ENCODE measurements around the gene CEP104. TPM values are rescaled to one million over a fixed set of nuclear protein-coding genes. Genes with fewer than 3 reads are reported as not detected.

Gene CEP104
- total and polyA plus RNA-seq, 9 of the 15 experiments (the other 6 are each of a cell fraction or from before 2014, with no cell fraction given), result 11.2 to 63.4 (median 42.6) TPM

- H3K9ac ChIP-seq (ENCODE audit: insufficient read depth in 1 of 2, low read depth in 2 of 2, low read length in 2 of 2), result no peak overlapping the region
- H4K20me1 ChIP-seq (replicated peaks; ENCODE audit: control insufficient read depth, insufficient read depth, low read length), result no peaks in the 10 kb centered on the region
- H3K4me1 ChIP-seq (replicated peaks in 1 of 2; ENCODE audit: control insufficient read depth in 2 of 2, insufficient read depth in 2 of 2, low read length in 2 of 2), result peaks cover 0 to 18% of the 10 kb centered on the region in 2 experiments; a peak in 3 of 5 replicates
- no peak overlapping the region for H2AFZ ChIP-seq (ENCODE audit: low read depth, low read length)
- CTCF ChIA-PET (ENCODE audit: low intra/inter-chr PET ratio), result no interaction called here
- intact Hi-C loops (cut with micrococcal nuclease), result no loop called here
- POLR2A ChIA-PET, result no interaction called here
- peaks cover 4% of the 10 kb centered on the region for H3K9me3 ChIP-seq (replicated peaks; ENCODE audit: control insufficient read depth, insufficient read depth, low read depth, low read length)
- peak; percentile 51 for FAIRE-seq
- no peaks in the 10 kb centered on the region for H3K9me1 ChIP-seq (ENCODE audit: control insufficient read depth, insufficient read depth, low read length)
- peak in 1 of 4 experiments; percentile 23 for DNase-seq (ENCODE audit: extremely low read depth in 1 of 4, low spot score in 3 of 4)
- H3K27ac ChIP-seq (ENCODE audit: extremely low read depth, low read depth, low read length), result no peak overlapping the region
- no peak overlapping the region for H3K4me2 ChIP-seq (ENCODE audit: insufficient read depth, low read length)
- BruUV-seq (replicated peaks), result no TSS peak
- in situ Hi-C loops (cut with MboI), result no loop called here
- ATAC-seq, result no peak; the same call in 2 of the 3 replicates
- no peaks in the 10 kb centered on the region for H3K79me2 ChIP-seq (ENCODE audit: control insufficient read depth, insufficient read depth, low read length)
- no peaks in the 10 kb centered on the region for H3K27me3 ChIP-seq (ENCODE audit: control insufficient read depth in 2 of 2, insufficient read depth in 2 of 2, low read length in 2 of 2)
- H3K36me3 ChIP-seq (ENCODE audit: control insufficient read depth, insufficient read depth, low read length), result peaks cover 39% of the 10 kb centered on the region; the same call in 2 of the 3 replicates
- whole genome bisulfite sequencing (ENCODE audit: insufficient coverage, low coverage, missing lambda C conversion rate), result 69% methylated on average over 7 of the region's 7 CpGs
- no peak overlapping the region for H3K4me3 ChIP-seq
- no peak for TF ChIP-seq FOXK2 (conservative IDR thresholded peaks at IDR 0.05 in 1 of 2, IDR thresholded peaks at IDR 0.05 in 1 of 2; ENCODE audit: low read depth in 2 of 2)
- TF ChIP-seq LCOR (CRISPR knock-in tag; IDR thresholded peaks at IDR 0.05), result no peak
- TF ChIP-seq MCM2 (IDR thresholded peaks at IDR 0.05; ENCODE audit: low read depth), result no peak
- TF ChIP-seq, protein P1, sequence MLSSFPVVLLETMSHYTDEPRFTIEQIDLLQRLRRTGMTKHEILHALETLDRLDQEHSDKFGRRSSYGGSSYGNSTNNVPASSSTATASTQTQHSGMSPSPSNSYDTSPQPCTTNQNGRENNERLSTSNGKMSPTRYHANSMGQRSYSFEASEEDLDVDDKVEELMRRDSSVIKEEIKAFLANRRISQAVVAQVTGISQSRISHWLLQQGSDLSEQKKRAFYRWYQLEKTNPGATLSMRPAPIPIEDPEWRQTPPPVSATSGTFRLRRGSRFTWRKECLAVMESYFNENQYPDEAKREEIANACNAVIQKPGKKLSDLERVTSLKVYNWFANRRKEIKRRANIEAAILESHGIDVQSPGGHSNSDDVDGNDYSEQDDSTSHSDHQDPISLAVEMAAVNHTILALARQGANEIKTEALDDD (IDR thresholded peaks at IDR 0.05), result no peak
- TF ChIP-seq FOSL1 (tag; conservative IDR thresholded peaks at IDR 0.05), result no peak
- TF ChIP-seq TRIM24 (IDR thresholded peaks at IDR 0.05), result peak; percentile 29 to 65; a peak in 3 of 4 replicates
- no peak for TF ChIP-seq ETV1 (tag; conservative IDR thresholded peaks at IDR 0.05; ENCODE audit: low read depth)
- TF ChIP-seq HOXB6 (CRISPR knock-in tag; IDR thresholded peaks at IDR 0.05; ENCODE audit: borderline replicate concordance), result no peak
- TF ChIP-seq, protein P2, sequence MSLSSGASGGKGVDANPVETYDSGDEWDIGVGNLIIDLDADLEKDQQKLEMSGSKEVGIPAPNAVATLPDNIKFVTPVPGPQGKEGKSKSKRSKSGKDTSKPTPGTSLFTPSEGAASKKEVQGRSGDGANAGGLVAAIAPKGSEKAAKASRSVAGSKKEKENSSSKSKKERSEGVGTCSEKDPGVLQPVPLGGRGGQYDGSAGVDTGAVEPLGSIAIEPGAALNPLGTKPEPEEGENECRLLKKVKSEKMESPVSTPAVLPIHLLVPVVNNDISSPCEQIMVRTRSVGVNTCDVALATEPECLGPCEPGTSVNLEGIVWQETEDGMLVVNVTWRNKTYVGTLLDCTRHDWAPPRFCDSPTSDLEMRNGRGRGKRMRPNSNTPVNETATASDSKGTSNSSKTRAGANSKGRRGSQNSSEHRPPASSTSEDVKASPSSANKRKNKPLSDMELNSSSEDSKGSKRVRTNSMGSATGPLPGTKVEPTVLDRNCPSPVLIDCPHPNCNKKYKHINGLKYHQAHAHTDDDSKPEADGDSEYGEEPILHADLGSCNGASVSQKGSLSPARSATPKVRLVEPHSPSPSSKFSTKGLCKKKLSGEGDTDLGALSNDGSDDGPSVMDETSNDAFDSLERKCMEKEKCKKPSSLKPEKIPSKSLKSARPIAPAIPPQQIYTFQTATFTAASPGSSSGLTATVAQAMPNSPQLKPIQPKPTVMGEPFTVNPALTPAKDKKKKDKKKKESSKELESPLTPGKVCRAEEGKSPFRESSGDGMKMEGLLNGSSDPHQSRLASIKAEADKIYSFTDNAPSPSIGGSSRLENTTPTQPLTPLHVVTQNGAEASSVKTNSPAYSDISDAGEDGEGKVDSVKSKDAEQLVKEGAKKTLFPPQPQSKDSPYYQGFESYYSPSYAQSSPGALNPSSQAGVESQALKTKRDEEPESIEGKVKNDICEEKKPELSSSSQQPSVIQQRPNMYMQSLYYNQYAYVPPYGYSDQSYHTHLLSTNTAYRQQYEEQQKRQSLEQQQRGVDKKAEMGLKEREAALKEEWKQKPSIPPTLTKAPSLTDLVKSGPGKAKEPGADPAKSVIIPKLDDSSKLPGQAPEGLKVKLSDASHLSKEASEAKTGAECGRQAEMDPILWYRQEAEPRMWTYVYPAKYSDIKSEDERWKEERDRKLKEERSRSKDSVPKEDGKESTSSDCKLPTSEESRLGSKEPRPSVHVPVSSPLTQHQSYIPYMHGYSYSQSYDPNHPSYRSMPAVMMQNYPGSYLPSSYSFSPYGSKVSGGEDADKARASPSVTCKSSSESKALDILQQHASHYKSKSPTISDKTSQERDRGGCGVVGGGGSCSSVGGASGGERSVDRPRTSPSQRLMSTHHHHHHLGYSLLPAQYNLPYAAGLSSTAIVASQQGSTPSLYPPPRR (CRISPR knock-in tag; IDR thresholded peaks at IDR 0.05; ENCODE audit: borderline replicate concordance), result no peak
- no peak for TF ChIP-seq KLF6 (CRISPR knock-in tag; IDR thresholded peaks at IDR 0.05; ENCODE audit: borderline replicate concordance)
- TF ChIP-seq EZH2 (IDR thresholded peaks at IDR 0.05; ENCODE audit: borderline replicate concordance, low read depth, low read length), result no peak
- no peak for TF ChIP-seq SAFB2 (IDR thresholded peaks at IDR 0.05; ENCODE audit: borderline replicate concordance, low read depth, low read length, severe bottlenecking)
- no peak for TF ChIP-seq CSDE1 (IDR thresholded peaks at IDR 0.05)
- no peak for TF ChIP-seq ARHGAP35 (IDR thresholded peaks at IDR 0.05; ENCODE audit: partially characterized antibody)
- TF ChIP-seq TRIM28 (IDR thresholded peaks at IDR 0.05), result peak; percentile 94
- no peak for TF ChIP-seq PTRF (tag; IDR thresholded peaks at IDR 0.05)
Measured at GRCh38 chr1:3879099-3879498, 22.1 kb upstream of the CEP104 start.
